HEK293 (cell line): ENCODE data around the gene CARMIL3.

ENCODE experiments used
- INSM2 ChIP-seq: fragments of 450-650 bp; formaldehyde crosslinking; IDR thresholded peaks from 2 replicates; pipeline ENCODE4 v1.5.1; 2016; ENCODE audit warnings: missing biosample characterization, missing genetic modification characterization
- OSR2 ChIP-seq: fragments of 450-650 bp; formaldehyde crosslinking; IDR thresholded peaks from 2 replicates; pipeline ENCODE4 v1.5.1; 2016; ENCODE audit warnings: missing biosample characterization, missing genetic modification characterization
- PRDM2 ChIP-seq: fragments of 450-650 bp; formaldehyde crosslinking; IDR thresholded peaks from 2 replicates; pipeline ENCODE4 v1.5.1; 2016; ENCODE audit warnings: missing biosample characterization, missing genetic modification characterization, borderline replicate concordance
- ZBTB11 ChIP-seq: fragments of 450-650 bp; formaldehyde crosslinking; conservative IDR thresholded peaks from 2 replicates; pipeline ENCODE4 v1.5.1; 2016; ENCODE audit warnings: low read depth, missing biosample characterization, missing genetic modification characterization
- ZBTB17 ChIP-seq: fragments of 450-650 bp; formaldehyde crosslinking; IDR thresholded peaks from 2 replicates; pipeline ENCODE4 v1.5.1; 2016; ENCODE audit warnings: missing biosample characterization, missing genetic modification characterization
- ZNF114 ChIP-seq: fragments of 450-650 bp; formaldehyde crosslinking; IDR thresholded peaks from 2 replicates; pipeline ENCODE4 v1.5.0; 2017; ENCODE audit warnings: missing biosample characterization, missing genetic modification characterization
- ZNF132 ChIP-seq: fragments of 450-650 bp; formaldehyde crosslinking; IDR thresholded peaks from 2 replicates; pipeline ENCODE4 v1.5.1; 2017; ENCODE audit warnings: missing biosample characterization, missing genetic modification characterization, borderline replicate concordance
- ZNF169 ChIP-seq: fragments of 450-650 bp; formaldehyde crosslinking; IDR thresholded peaks from 2 replicates; pipeline ENCODE4 v1.5.1; 2016; ENCODE audit warnings: missing biosample characterization, missing genetic modification characterization
- ZNF174 ChIP-seq: fragments of 450-650 bp; formaldehyde crosslinking; IDR thresholded peaks from 2 replicates; pipeline ENCODE4 v1.5.0; 2017; ENCODE audit warnings: missing biosample characterization, mild to moderate bottlenecking, missing genetic modification characterization
- ZNF223 ChIP-seq: fragments of 450-650 bp; formaldehyde crosslinking; IDR thresholded peaks from 2 replicates; pipeline ENCODE4 v1.5.1; 2016; ENCODE audit warnings: missing biosample characterization, missing genetic modification characterization
- ZNF24 ChIP-seq: fragments of 450-650 bp; formaldehyde crosslinking; IDR thresholded peaks from 2 replicates; pipeline ENCODE4 v1.5.1; 2016; ENCODE audit warnings: missing biosample characterization, missing genetic modification characterization
- ZNF391 ChIP-seq: fragments of 450-650 bp; formaldehyde crosslinking; IDR thresholded peaks from 2 replicates; pipeline ENCODE4 v1.5.1; 2016; ENCODE audit warnings: low read depth, missing biosample characterization, missing genetic modification characterization, borderline replicate concordance
- ZNF549 ChIP-seq: fragments of 450-650 bp; IDR thresholded peaks from 2 replicates; pipeline ENCODE4 v1.5.1; 2018; ENCODE audit warnings: missing biosample characterization, missing genetic modification characterization, mild to moderate bottlenecking, inconsistent platforms, moderate library complexity
- ZNF701 ChIP-seq: fragments of 450-650 bp; formaldehyde crosslinking; IDR thresholded peaks from 2 replicates; pipeline ENCODE4 v1.5.1; 2016; ENCODE audit warnings: missing biosample characterization, missing genetic modification characterization
- ZNF843 ChIP-seq: fragments of 450-650 bp; formaldehyde crosslinking; IDR thresholded peaks from 2 replicates; pipeline ENCODE4 v1.5.1; 2016; ENCODE audit warnings: missing biosample characterization, missing genetic modification characterization

Gene CARMIL3

GRCh38 chr14:24036169-24036962, 15.4 kb upstream of the CARMIL3 start (continued):
- peak; percentile 90 for TF ChIP-seq ZNF24 (tag by site-specific recombination)
- no peak for TF ChIP-seq ZNF843 (tag by site-specific recombination)
- no peak for TF ChIP-seq ZNF114 (tag by site-specific recombination)
- peak; percentile 84 for TF ChIP-seq ZNF701 (tag by site-specific recombination)
- TF ChIP-seq INSM2 (tag by site-specific recombination): peak; percentile 45; the same call in 1 of the 2 replicates
- TF ChIP-seq OSR2: peak; percentile 37; the same call in 1 of the 2 replicates
- no peak for TF ChIP-seq ZNF549 (tag by site-specific recombination)
- no peak for TF ChIP-seq ZNF174 (tag by site-specific recombination)
- no peak for TF ChIP-seq PRDM2
- TF ChIP-seq ZBTB11: peak; percentile 84
- no peak for TF ChIP-seq ZNF132 (tag by site-specific recombination)
- peak; percentile 30; the same call in 1 of the 2 replicates for TF ChIP-seq ZNF391
- TF ChIP-seq ZNF223: peak; percentile 89
- peak; percentile 17; the same call in 1 of the 2 replicates for TF ChIP-seq ZNF169
- TF ChIP-seq ZBTB17 (tag by site-specific recombination): peak; percentile 92
